SH-SY5Y (cell line): ENCODE measurements around the gene TP63.

Experiments
- GATA2 ChIP-seq: IDR thresholded peaks from 2 replicates; pipeline ENCODE4 v1.6.1; 2011; ENCODE audit warnings: mild to moderate bottlenecking, low read depth, low read length
- GATA3 ChIP-seq: IDR thresholded peaks from 2 replicates; pipeline ENCODE4 v1.6.1; 2011; ENCODE audit warnings: low read depth, mild to moderate bottlenecking, low read length, moderate library complexity

- no peak for TF ChIP-seq GATA2
- TF ChIP-seq GATA3 = no peak
These were observed 159.5 kb downstream of the TP63 start for GRCh38 chr3:189790658-189791057.
